Coronary artery (tissue), 2 donors: ENCODE data around the gene RNF207.
A peak's percentile ranks its signal among the peaks of the same experiment; 100 is the strongest.

Experiments used
- DNase-seq: peaks from one replicate; pipeline ENCODE4 v3.0.0-alpha.2; 2017; ENCODE audit warnings: low spot score
- H3K27ac ChIP-seq, 2 donors: fragments of 200-600 bp; sonication (generic); one replicate each; pipeline ENCODE4 v1.5.1; 2016 to 2019
- H3K4me3 ChIP-seq: fragments of 200-600 bp; sonication (generic); 2 replicates; pipeline ENCODE4 v1.5.1; 2016; ENCODE audit warnings: mild to moderate bottlenecking, moderate library complexity
- TF ChIP-seq, protein P1 (sequence below): fragments of 200-600 bp; sonication (generic); IDR thresholded peaks from one replicate; pipeline ENCODE4 v1.5.1; 2019; ENCODE audit warnings: antibody characterized with exemption

RNF207 gene

DNA sequence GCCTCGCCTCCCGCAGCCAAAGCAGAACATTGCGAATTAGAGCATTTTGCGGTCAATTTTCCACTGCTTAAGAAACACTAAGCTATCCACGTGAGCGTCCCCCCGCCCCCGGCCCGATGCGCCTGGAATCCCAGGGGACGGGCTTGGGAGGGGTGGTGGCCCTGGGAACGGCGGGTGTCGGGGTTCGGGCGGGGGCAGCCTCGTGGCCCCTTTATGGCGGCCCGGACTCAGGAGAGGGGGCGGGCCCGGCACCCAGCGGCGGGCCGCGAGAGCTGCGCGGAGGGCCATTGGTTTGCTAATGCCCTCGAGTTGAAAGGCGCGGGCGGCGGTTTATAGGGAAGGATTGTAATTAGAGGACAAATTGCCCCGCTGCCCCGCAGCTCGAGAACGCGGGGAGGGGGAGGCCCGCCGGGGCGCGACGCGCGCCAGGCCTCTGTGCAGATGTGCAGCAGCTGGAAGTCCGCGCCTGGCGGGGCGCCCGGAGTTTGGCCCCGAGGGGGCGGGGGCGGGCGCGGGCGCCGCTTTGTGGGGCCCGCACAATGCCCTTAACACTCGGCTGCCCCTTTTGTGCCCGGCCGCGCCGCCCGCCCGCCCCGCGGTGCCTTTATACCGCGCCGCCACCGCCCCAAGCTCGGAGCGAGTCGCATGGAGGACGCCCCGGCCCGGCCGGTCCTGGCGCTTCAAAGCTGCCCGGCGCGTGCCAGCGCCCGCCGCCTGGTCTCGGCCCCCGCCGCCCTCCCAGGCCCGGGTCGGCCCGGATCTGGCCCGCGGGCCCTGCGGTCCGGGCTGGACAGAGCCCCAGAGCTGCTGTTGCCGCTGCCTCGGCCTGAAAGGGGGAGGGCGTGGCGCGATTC is 36.2 kb downstream of the RNF207 start:
- no peak for DNase-seq
- TF ChIP-seq, protein P1, sequence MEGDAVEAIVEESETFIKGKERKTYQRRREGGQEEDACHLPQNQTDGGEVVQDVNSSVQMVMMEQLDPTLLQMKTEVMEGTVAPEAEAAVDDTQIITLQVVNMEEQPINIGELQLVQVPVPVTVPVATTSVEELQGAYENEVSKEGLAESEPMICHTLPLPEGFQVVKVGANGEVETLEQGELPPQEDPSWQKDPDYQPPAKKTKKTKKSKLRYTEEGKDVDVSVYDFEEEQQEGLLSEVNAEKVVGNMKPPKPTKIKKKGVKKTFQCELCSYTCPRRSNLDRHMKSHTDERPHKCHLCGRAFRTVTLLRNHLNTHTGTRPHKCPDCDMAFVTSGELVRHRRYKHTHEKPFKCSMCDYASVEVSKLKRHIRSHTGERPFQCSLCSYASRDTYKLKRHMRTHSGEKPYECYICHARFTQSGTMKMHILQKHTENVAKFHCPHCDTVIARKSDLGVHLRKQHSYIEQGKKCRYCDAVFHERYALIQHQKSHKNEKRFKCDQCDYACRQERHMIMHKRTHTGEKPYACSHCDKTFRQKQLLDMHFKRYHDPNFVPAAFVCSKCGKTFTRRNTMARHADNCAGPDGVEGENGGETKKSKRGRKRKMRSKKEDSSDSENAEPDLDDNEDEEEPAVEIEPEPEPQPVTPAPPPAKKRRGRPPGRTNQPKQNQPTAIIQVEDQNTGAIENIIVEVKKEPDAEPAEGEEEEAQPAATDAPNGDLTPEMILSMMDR, result no peak
- Histone ChIP-seq H3K4me3 (peak overlapping the region; percentile 51), H3K27ac (no peak overlapping the region)

DNA sequence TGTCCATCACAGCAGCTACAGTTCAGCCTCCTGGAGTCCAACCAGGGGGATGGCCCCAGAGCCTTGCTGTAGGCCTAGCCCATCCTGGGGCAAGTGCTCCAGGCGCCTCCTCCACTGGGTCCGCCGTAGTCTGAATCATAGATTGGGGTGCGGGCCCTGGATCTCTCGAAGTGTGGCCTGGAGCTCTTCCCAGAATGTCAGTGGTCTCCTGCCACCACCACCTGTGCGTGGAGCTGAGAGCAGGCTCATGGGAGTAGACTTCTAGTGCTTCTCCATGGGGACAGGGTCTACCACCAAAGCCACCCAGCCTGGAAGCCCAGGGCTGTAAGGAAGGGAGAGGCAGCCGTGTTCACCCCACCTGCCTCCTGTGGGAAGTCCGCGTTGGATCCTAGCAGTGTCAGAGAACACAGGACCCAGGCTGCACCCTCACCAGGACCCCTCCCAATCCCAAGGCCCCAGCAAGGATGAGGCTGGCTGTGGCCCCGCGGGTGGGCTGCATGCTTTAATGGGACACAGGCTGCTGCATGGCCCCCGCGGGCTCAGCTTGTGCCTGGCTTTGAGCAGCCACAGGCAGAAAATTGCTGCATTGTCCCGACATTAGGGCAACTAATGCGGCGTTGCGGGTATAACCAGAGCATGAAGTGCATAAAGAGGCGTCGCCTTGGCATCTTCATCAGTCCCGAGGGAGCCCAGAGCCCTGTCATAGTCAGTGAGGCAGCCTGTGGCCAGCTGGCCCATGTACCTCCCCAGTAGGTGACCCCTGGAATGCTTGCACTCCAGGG is 37.3 kb downstream of the RNF207 start:
- TF ChIP-seq, protein P1, result no peak
- H3K4me3 ChIP-seq, result no peak overlapping the region
- H3K27ac ChIP-seq, result no peak overlapping the region
- no peak for DNase-seq

DNA sequence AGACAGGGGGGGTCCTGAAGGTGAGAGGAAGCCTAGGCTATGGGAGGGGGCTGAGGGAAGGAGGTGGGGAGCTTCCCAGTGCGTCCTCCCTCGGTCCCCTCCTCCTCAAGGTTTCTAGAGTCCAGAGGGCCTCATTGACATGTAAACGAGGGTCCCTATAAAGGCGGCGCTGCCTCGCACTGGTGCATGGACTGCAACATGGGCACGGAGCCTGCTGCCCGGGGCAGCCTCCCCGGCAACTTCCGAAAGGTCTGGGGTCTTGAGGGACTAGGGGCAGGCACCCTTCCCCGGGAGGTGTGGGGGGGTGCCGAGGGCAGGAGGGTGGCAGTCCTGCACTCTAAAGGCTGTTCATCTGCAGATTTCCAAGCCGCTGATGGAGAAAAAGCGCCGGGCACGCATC is 38.1 kb downstream of the RNF207 start, which contains the start of gene HES3:
HES3 (plus strand) TSS at position 187 of the 400 bp plus-strand sequence; CDS start at position 374, 187 bp downstream.
- TF ChIP-seq, protein P1, result no peak
- no peak for DNase-seq
- Histone ChIP-seq H3K4me3 (peak within 1 kb of the TSS; percentile 24), H3K27ac (no peak within 1 kb of the TSS)

DNA sequence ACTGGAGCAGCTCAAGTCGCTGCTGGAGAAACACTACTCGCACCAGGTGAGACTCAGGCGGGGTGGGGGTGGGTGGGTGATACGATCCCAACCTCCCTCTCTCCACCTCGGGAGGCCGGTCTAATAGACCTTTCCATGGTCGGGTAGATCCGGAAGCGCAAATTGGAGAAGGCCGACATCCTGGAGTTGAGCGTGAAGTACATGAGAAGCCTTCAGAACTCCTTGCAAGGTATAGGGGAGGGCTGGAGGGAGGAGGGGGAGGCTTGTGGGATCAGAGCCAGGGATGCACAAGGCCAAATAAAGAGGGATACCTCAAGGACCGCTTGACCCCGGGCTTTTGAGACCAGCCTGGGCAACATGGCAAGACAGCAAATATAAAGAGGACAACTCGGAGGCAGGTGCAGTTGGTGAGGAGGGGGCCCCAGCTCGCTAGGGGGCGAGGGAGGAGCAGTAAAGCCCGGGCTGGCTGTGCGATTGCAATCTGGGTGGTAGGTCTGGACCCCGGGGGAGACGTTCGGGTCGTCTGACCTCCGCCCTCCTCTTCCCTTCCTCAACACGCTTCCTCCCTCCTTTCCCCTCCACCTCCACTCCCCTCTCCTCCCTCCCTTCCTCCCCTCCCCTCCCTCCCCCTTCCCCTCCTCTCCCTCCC is 38.6 kb downstream of the RNF207 start:
- no peak for DNase-seq
- no peak overlapping the region for H3K27ac ChIP-seq
- TF ChIP-seq, protein P1, result no peak
- peak overlapping the region; percentile 24 for H3K4me3 ChIP-seq

DNA sequence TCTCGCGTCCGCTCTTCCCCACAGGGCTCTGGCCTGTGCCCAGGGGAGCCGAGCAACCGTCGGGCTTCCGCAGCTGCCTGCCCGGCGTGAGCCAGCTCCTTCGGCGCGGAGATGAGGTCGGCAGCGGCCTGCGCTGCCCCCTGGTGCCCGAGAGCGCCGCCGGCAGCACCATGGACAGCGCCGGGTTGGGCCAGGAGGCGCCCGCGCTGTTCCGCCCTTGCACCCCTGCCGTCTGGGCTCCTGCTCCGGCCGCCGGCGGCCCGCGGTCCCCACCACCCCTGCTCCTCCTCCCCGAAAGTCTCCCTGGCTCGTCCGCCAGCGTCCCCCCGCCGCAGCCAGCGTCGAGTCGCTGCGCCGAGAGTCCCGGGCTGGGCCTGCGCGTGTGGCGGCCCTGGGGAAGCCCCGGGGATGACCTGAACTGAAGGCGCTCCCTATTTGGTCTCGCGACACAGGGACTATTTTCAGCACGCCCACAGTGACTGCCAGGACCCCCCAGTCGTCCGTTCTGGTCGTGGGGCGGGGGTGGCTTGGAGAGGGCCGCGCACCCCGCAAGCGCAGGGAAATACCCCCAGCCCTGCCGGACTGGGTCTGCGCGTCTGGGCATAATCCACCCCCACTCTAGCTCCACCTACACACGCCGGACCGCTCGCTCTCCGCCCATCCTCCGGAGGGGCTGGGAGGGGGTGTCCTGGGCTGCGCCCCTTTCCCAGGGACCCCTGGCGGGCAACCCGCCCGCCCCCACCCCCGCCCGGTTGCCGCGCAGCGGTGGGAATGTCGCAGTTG is 39.4 kb downstream of the RNF207 start:
- H3K4me3 ChIP-seq, result peak overlapping the region; percentile 24
- DNase-seq, result no peak
- TF ChIP-seq, protein P1, result peak; percentile 63
- no peak overlapping the region for H3K27ac ChIP-seq

DNA sequence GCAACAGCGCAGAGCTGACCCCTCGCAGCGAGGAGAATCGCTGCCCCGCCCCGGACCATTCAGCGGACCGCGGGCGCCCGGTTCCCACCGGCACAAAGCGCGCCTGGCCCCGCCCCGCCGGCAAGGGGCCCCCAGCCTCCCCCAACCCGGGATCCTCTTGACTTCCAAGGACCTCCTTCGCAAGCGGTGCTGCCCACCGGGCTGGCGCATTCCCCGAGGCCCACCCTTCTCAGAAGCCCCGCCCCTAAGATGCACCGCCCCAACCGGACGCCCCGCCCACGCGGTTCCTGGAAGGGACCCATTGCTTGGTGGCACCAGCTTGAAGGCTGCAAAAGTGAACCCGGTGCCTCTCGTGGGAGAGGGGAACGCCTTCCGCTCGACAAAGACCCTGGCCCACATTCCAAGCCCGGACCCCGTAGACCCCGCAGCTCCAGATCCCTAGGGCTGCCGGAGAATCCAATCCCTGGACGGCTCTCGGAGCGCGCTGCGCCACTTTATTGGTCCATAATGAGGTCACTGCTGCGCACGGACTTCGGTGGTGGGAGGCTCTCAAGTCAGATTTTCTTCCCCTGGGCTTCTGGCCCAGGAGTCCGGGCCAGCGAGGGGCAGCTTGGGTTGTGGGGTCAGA is 40.1 kb downstream of the RNF207 start:
- DNase-seq, result no peak
- no peak overlapping the region for H3K4me3 ChIP-seq
- no peak overlapping the region for H3K27ac ChIP-seq
- TF ChIP-seq, protein P1, result no peak
